Measurements from ENCODE around the gene STH. TPM values are rescaled to one million over a fixed set of nuclear protein-coding genes. Genes with fewer than 3 reads are reported as not detected.

Gene STH
- total and polyA plus RNA-seq, 2 donors (not counting 1 experiment from before 2014, with no cell fraction given) = not detected

GRCh38 chr17:45969726-45970125 lies 29.3 kb upstream of the STH start:
- no peak overlapping the region for H3K27ac ChIP-seq (ENCODE audit: insufficient read depth, low read length)
- no peak overlapping the region for H3K4me2 ChIP-seq (ENCODE audit: extremely low read depth, insufficient read depth, low read length)
- H4K20me1 ChIP-seq (ENCODE audit: control insufficient read depth, extremely low read depth, insufficient read depth, low read length) = no peaks in the 10 kb centered on the region
- no peaks in the 10 kb centered on the region for H3K79me2 ChIP-seq (ENCODE audit: control insufficient read depth, insufficient read depth, low read length)
- TF ChIP-seq CTCF (conservative IDR thresholded peaks at IDR 0.05 in 1 of 2, IDR thresholded peaks at IDR 0.05 in 1 of 2; ENCODE audit: low read depth in 1 of 2, low read length in 2 of 2) (no peak), EZH2 (IDR thresholded peaks at IDR 0.05; ENCODE audit: low read length, missing control alignments) (no peak)
- H2AFZ ChIP-seq (ENCODE audit: low read length) = no peak overlapping the region
- H3K4me1 ChIP-seq (ENCODE audit: control insufficient read depth, extremely low read depth, insufficient read depth, low read length) = no peaks in the 10 kb centered on the region
- no peak overlapping the region for H3K4me3 ChIP-seq (replicated peaks in 1 of 4; ENCODE audit: control extremely low read depth in 1 of 4, insufficient read depth in 1 of 4, low read depth in 3 of 4, low read length in 4 of 4)
- DNase-seq (ENCODE audit: low read depth in 2 of 2) = no peak
- no peaks in the 10 kb centered on the region for H3K36me3 ChIP-seq (ENCODE audit: control insufficient read depth, insufficient read depth, low read length)
- no peak overlapping the region for H3K9ac ChIP-seq (ENCODE audit: insufficient read depth, low read length)
- H3K27me3 ChIP-seq (ENCODE audit: control insufficient read depth, insufficient read depth, low read length) = peaks cover 12% of the 10 kb centered on the region
- H3K9me3 ChIP-seq (ENCODE audit: control insufficient read depth, insufficient read depth, low read depth, low read length) = no peaks in the 10 kb centered on the region

GRCh38 chr17:45970659-45971058 lies 28.4 kb upstream of the STH start:
- no peak overlapping the region for H3K4me2 ChIP-seq (ENCODE audit: extremely low read depth, insufficient read depth, low read length)
- H3K9me3 ChIP-seq (ENCODE audit: control insufficient read depth, insufficient read depth, low read depth, low read length) = no peaks in the 10 kb centered on the region
- peaks cover 12% of the 10 kb centered on the region for H3K27me3 ChIP-seq (ENCODE audit: control insufficient read depth, insufficient read depth, low read length)
- no peak overlapping the region for H3K4me3 ChIP-seq (replicated peaks in 1 of 4; ENCODE audit: control extremely low read depth in 1 of 4, insufficient read depth in 1 of 4, low read depth in 3 of 4, low read length in 4 of 4)
- no peaks in the 10 kb centered on the region for H3K36me3 ChIP-seq (ENCODE audit: control insufficient read depth, insufficient read depth, low read length)
- H4K20me1 ChIP-seq (ENCODE audit: control insufficient read depth, extremely low read depth, insufficient read depth, low read length) = no peaks in the 10 kb centered on the region
- DNase-seq (ENCODE audit: low read depth in 2 of 2) = no peak
- H3K4me1 ChIP-seq (ENCODE audit: control insufficient read depth, extremely low read depth, insufficient read depth, low read length) = no peaks in the 10 kb centered on the region
- H3K27ac ChIP-seq (ENCODE audit: insufficient read depth, low read length) = no peak overlapping the region
- H3K79me2 ChIP-seq (ENCODE audit: control insufficient read depth, insufficient read depth, low read length) = no peaks in the 10 kb centered on the region
- no peak overlapping the region for H3K9ac ChIP-seq (ENCODE audit: insufficient read depth, low read length)
- H2AFZ ChIP-seq (ENCODE audit: low read length) = no peak overlapping the region
- no peak for TF ChIP-seq EZH2 (IDR thresholded peaks at IDR 0.05; ENCODE audit: low read length, missing control alignments)
- TF ChIP-seq CTCF (conservative IDR thresholded peaks at IDR 0.05 in 1 of 2, IDR thresholded peaks at IDR 0.05 in 1 of 2; ENCODE audit: low read depth in 1 of 2, low read length in 2 of 2) = no peak

- Histone ChIP-seq H3K9ac (ENCODE audit: insufficient read depth, low read length) (no peak overlapping the region), H4K20me1 (ENCODE audit: control insufficient read depth, extremely low read depth, insufficient read depth, low read length) (no peaks in the 10 kb centered on the region), H3K36me3 (ENCODE audit: control insufficient read depth, insufficient read depth, low read length) (no peaks in the 10 kb centered on the region), H3K9me3 (ENCODE audit: control insufficient read depth, insufficient read depth, low read depth, low read length) (no peaks in the 10 kb centered on the region), H2AFZ (ENCODE audit: low read length) (no peak overlapping the region), H3K27ac (ENCODE audit: insufficient read depth, low read length) (no peak overlapping the region), H3K79me2 (ENCODE audit: control insufficient read depth, insufficient read depth, low read length) (no peaks in the 10 kb centered on the region), H3K4me1 (ENCODE audit: control insufficient read depth, extremely low read depth, insufficient read depth, low read length) (no peaks in the 10 kb centered on the region), H3K4me3 (replicated peaks in 1 of 4; ENCODE audit: control extremely low read depth in 1 of 4, insufficient read depth in 1 of 4, low read depth in 3 of 4, low read length in 4 of 4) (no peak overlapping the region), H3K4me2 (ENCODE audit: extremely low read depth, insufficient read depth, low read length) (no peak overlapping the region), H3K27me3 (ENCODE audit: control insufficient read depth, insufficient read depth, low read length) (peaks cover 9% of the 10 kb centered on the region)
- TF ChIP-seq EZH2 (IDR thresholded peaks at IDR 0.05; ENCODE audit: low read length, missing control alignments) = no peak
- no peak for TF ChIP-seq CTCF (conservative IDR thresholded peaks at IDR 0.05 in 1 of 2, IDR thresholded peaks at IDR 0.05 in 1 of 2; ENCODE audit: low read depth in 1 of 2, low read length in 2 of 2)
- no peak for DNase-seq (ENCODE audit: low read depth in 2 of 2)
These were observed 27.3 kb upstream of the STH start for GRCh38 chr17:45971698-45972141.
